H9 (cell line): ENCODE measurements around the gene DENND1A. TPM values are rescaled to one million over a fixed set of nuclear protein-coding genes. Genes with fewer than 3 reads are reported as not detected.

Source experiments
- DNase-seq: peaks from one replicate; pipeline ENCODE4 v3.0.0-alpha.2; 2017
- H2AFZ ChIP-seq: one replicate; pipeline ENCODE4 v1.6.1; 2013; ENCODE audit warnings: mild to moderate bottlenecking, low read length, control low read depth, moderate library complexity
- H2AK5ac ChIP-seq: 2 replicates; pipeline ENCODE4 v1.6.1; 2013; ENCODE audit warnings: low read length, control low read depth, mixed read lengths; ENCODE audit not compliant: insufficient read length
- H2BK120ac ChIP-seq: one replicate; pipeline ENCODE4 v1.6.1; 2013; ENCODE audit warnings: low read depth, mild to moderate bottlenecking, low read length, control low read depth, inconsistent platforms; ENCODE audit not compliant: poor library complexity, severe bottlenecking
- H2BK12ac ChIP-seq: 2 replicates; pipeline ENCODE4 v1.6.1; 2013; ENCODE audit warnings: low read length, control low read depth, mixed read lengths, low read depth; ENCODE audit not compliant: insufficient read length
- H2BK15ac ChIP-seq: 2 replicates; pipeline ENCODE4 v1.6.1; 2013; ENCODE audit warnings: low read depth, low read length, control low read depth
- H2BK20ac ChIP-seq: one replicate; pipeline ENCODE4 v1.6.1; 2013; ENCODE audit warnings: low read depth, mild to moderate bottlenecking, low read length, control low read depth, inconsistent platforms; ENCODE audit not compliant: poor library complexity, severe bottlenecking
- H2BK5ac ChIP-seq: 2 replicates; pipeline ENCODE4 v1.6.1; 2013; ENCODE audit warnings: low read length, control low read depth, mixed read lengths; ENCODE audit not compliant: insufficient read length
- H3K14ac ChIP-seq: 2 replicates; pipeline ENCODE4 v1.6.1; 2013; ENCODE audit warnings: low read length, control low read depth; ENCODE audit not compliant: insufficient read depth
- H3K18ac ChIP-seq: 2 replicates; pipeline ENCODE4 v1.6.1; 2013; ENCODE audit warnings: low read depth, mild to moderate bottlenecking, mixed read lengths, low read length, control low read depth; ENCODE audit not compliant: insufficient read length
- H3K23ac ChIP-seq: 2 replicates; pipeline ENCODE4 v1.6.1; 2013; ENCODE audit warnings: low read length, control low read depth, mixed read lengths, low read depth; ENCODE audit not compliant: insufficient read length
- H3K23me2 ChIP-seq: 2 replicates; pipeline ENCODE4 v1.6.1; 2013; ENCODE audit warnings: low read depth, mild to moderate bottlenecking, mixed read lengths, low read length, control low read depth; ENCODE audit not compliant: insufficient read length, poor library complexity, severe bottlenecking
- H3K27ac ChIP-seq: 2 replicates; pipeline ENCODE4 v1.5.1; 2013; ENCODE audit warnings: low read length, control low read depth, mixed read lengths, low read depth; ENCODE audit not compliant: insufficient read length
- H3K27me3 ChIP-seq: 2 replicates; pipeline ENCODE4 v1.6.1; 2013; ENCODE audit warnings: low read length, control low read depth, inconsistent platforms; ENCODE audit not compliant: insufficient read depth
- H3K4ac ChIP-seq: 2 replicates; pipeline ENCODE4 v1.6.1; 2013; ENCODE audit warnings: low read depth, mild to moderate bottlenecking, control low read depth, inconsistent platforms, low read length, moderate library complexity
- H3K4me1 ChIP-seq: 2 replicates; pipeline ENCODE4 v1.6.1; 2013; ENCODE audit warnings: low read length, control low read depth, inconsistent platforms; ENCODE audit not compliant: insufficient read depth
- H3K4me2 ChIP-seq: 2 replicates; pipeline ENCODE4 v1.6.1; 2013; ENCODE audit warnings: low read length, control low read depth, mixed read lengths; ENCODE audit not compliant: insufficient read length, insufficient read depth
- H3K56ac ChIP-seq: 2 replicates; pipeline ENCODE4 v1.6.1; 2013; ENCODE audit warnings: low read depth, mild to moderate bottlenecking, mixed read lengths, low read length, control low read depth; ENCODE audit not compliant: insufficient read length
- H3K79me1 ChIP-seq: 2 replicates; pipeline ENCODE4 v1.6.1; 2013; ENCODE audit warnings: low read depth, mild to moderate bottlenecking, moderate library complexity, low read length, control low read depth, inconsistent platforms; ENCODE audit not compliant: insufficient read depth, poor library complexity, severe bottlenecking
- H3K79me2 ChIP-seq: 2 replicates; pipeline ENCODE4 v1.6.1; 2013; ENCODE audit warnings: low read length, control low read depth, inconsistent platforms; ENCODE audit not compliant: insufficient read depth
- H3K9ac ChIP-seq: 2 replicates; pipeline ENCODE4 v1.6.1; 2013; ENCODE audit warnings: low read length, control low read depth, mixed read lengths; ENCODE audit not compliant: insufficient read length; ENCODE audit errors: extremely low read depth
- H3K9me3 ChIP-seq: one replicate; pipeline ENCODE4 v1.6.1; 2013; ENCODE audit warnings: low read depth, low read length, inconsistent platforms; ENCODE audit not compliant: control insufficient read depth
- H3T11ph ChIP-seq: one replicate; pipeline ENCODE4 v1.6.1; 2013; ENCODE audit warnings: mild to moderate bottlenecking, low read length, control low read depth, inconsistent platforms
- H4K20me1 ChIP-seq: one replicate; pipeline ENCODE4 v1.6.1; 2013; ENCODE audit not compliant: control insufficient read depth, insufficient read length, insufficient read depth
- H4K5ac ChIP-seq: 2 replicates; pipeline ENCODE4 v1.6.1; 2013; ENCODE audit warnings: low read depth, mild to moderate bottlenecking, mixed read lengths, low read length, control low read depth; ENCODE audit not compliant: insufficient read length
- H4K8ac ChIP-seq: replicated peaks from 2 replicates; pipeline ENCODE4 v1.6.1; 2013; ENCODE audit warnings: low read length, control low read depth, mixed read lengths, low read depth; ENCODE audit not compliant: insufficient read length
- H4K91ac ChIP-seq: 2 replicates; pipeline ENCODE4 v1.6.1; 2013; ENCODE audit warnings: low read depth, mild to moderate bottlenecking, moderate library complexity, mixed read lengths, low read length, control low read depth; ENCODE audit not compliant: insufficient read length
- H3K27ac Mint-ChIP-seq, 3 experiments: 2 replicates in 2 of 3; 3 replicates in 1 of 3; pipeline ENCODE4 v1.8.0; 2020 to 2021; ENCODE audit warnings: mixed read lengths in 3 of 3, mild to moderate bottlenecking in 1 of 3, moderate library complexity in 1 of 3
- H3K27me3 Mint-ChIP-seq: 2 replicates; pipeline ENCODE4 v1.8.0; 2021; ENCODE audit warnings: low read depth, mild to moderate bottlenecking, moderate library complexity, mixed read lengths
- H3K36me3 Mint-ChIP-seq, 3 experiments: 2 replicates in 2 of 3; 3 replicates in 1 of 3; pipeline ENCODE4 v1.8.0; 2020 to 2021; ENCODE audit warnings: low read depth in 3 of 3, mixed read lengths in 3 of 3; ENCODE audit not compliant: insufficient read depth in 1 of 3
- H3K4me1 Mint-ChIP-seq, 2 experiments: 2 replicates each; pipeline ENCODE4 v1.8.0; 2020; ENCODE audit warnings: mixed read lengths in 2 of 2
- H3K4me3 Mint-ChIP-seq, 2 experiments: 2 replicates in 1 of 2; 3 replicates in 1 of 2; pipeline ENCODE4 v1.8.0; 2020 to 2021; ENCODE audit warnings: mild to moderate bottlenecking in 2 of 2, mixed read lengths in 2 of 2, moderate library complexity in 1 of 2
- H3K9me3 Mint-ChIP-seq, 2 experiments: 2 replicates in 1 of 2; 3 replicates in 1 of 2; pipeline ENCODE4 v1.8.0; 2020; ENCODE audit warnings: mild to moderate bottlenecking in 2 of 2, mixed read lengths in 2 of 2, moderate library complexity in 1 of 2
- WGBS: extraction: QIAGEN DNeasy Blood & Tissue Kit; methylation state at CpG from one replicate; pipeline ENCODE4 v1.1.7; 2013; ENCODE audit warnings: missing lambda C conversion rate, low lambda C conversion rate, mixed read lengths; ENCODE audit not compliant: insufficient read length; ENCODE audit errors: extremely low coverage; 5-methylcytosine and 5-hydroxymethylcytosine counted together
- total RNA-seq: library from RNA; stranded (reverse); gene quantifications from 2 replicates; pipeline ENCODE4 v1.2.1, GENCODE V29; 2021
- TF ChIP-seq, protein P1 (sequence below): fragments of 200-600 bp; sonication (generic); conservative IDR thresholded peaks from 3 replicates; pipeline ENCODE4 v1.8.0; 2021; ENCODE audit warnings: antibody characterized with exemption, mild to moderate bottlenecking

The DENND1A gene
- total RNA-seq, 1 experiment from 2014 or later: 20.4 TPM

DNA sequence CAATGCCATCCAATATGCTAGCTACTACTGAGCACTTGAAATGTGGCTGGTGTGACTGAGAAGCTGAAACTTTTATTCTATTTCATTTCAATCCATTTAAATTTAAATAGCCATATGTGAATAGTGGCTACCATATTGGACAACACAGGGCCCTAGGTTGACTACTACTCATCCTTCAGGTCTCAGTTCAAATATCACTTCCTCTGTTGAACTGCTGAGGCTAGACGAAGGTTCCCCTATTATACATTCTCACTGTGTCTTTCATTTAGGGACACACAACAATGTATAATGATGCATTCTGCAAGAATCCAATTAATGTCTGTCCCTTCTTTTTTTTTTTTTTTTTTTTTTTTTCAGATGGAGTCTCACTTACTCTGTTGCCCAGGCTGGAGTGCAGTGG is 365.3 kb downstream of the DENND1A start:
- no peak overlapping the region for H2BK5ac ChIP-seq
- H3K4ac ChIP-seq: no peak overlapping the region
- H3K14ac ChIP-seq: no peak overlapping the region
- H2BK15ac ChIP-seq: no peak overlapping the region
- no peak overlapping the region for H3K27ac ChIP-seq
- no peaks in the 10 kb centered on the region; a peak in 4 of 7 replicates for H3K36me3 Mint-ChIP-seq
- no CpG with 5 or more reads among the region's 1 CpG for WGBS
- no peak overlapping the region for H3K23ac ChIP-seq
- no peak overlapping the region for H3K4me2 ChIP-seq
- H3K56ac ChIP-seq: no peak overlapping the region
- peaks cover 8% of the 10 kb centered on the region; the same call in 1 of the 2 replicates for H3K4me1 ChIP-seq
- H2BK12ac ChIP-seq: no peak overlapping the region
- no peaks in the 10 kb centered on the region for H4K20me1 ChIP-seq
- H4K8ac ChIP-seq: no peak overlapping the region
- H2AFZ ChIP-seq: no peak overlapping the region
- no peak overlapping the region for H2BK20ac ChIP-seq
- H3K27ac Mint-ChIP-seq: peak overlapping the region in 1 of 3 experiments; percentile 75; a peak in 1 of 7 replicates
- no peak overlapping the region for H4K5ac ChIP-seq
- no peaks in the 10 kb centered on the region for H3K79me2 ChIP-seq
- H3K79me1 ChIP-seq: no peaks in the 10 kb centered on the region
- H4K91ac ChIP-seq: no peak overlapping the region
- H2BK120ac ChIP-seq: no peak overlapping the region
- TF ChIP-seq, protein P1, sequence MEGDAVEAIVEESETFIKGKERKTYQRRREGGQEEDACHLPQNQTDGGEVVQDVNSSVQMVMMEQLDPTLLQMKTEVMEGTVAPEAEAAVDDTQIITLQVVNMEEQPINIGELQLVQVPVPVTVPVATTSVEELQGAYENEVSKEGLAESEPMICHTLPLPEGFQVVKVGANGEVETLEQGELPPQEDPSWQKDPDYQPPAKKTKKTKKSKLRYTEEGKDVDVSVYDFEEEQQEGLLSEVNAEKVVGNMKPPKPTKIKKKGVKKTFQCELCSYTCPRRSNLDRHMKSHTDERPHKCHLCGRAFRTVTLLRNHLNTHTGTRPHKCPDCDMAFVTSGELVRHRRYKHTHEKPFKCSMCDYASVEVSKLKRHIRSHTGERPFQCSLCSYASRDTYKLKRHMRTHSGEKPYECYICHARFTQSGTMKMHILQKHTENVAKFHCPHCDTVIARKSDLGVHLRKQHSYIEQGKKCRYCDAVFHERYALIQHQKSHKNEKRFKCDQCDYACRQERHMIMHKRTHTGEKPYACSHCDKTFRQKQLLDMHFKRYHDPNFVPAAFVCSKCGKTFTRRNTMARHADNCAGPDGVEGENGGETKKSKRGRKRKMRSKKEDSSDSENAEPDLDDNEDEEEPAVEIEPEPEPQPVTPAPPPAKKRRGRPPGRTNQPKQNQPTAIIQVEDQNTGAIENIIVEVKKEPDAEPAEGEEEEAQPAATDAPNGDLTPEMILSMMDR: no peak
- no peak overlapping the region for H3K4me3 Mint-ChIP-seq
- H3K18ac ChIP-seq: no peak overlapping the region
- H3T11ph ChIP-seq: no peak overlapping the region
- no peak overlapping the region for H3K9ac ChIP-seq
- no peaks in the 10 kb centered on the region for H3K23me2 ChIP-seq
- peaks cover 3% of the 10 kb centered on the region for H3K27me3 Mint-ChIP-seq
- no peak overlapping the region for H2AK5ac ChIP-seq
- H3K27me3 ChIP-seq: no peaks in the 10 kb centered on the region
- H3K9me3 Mint-ChIP-seq: no peaks in the 10 kb centered on the region
- no peaks in the 10 kb centered on the region for H3K9me3 ChIP-seq
- peaks cover 15 to 19% of the 10 kb centered on the region in 2 experiments for H3K4me1 Mint-ChIP-seq
- no peak for DNase-seq
